GM12878 (cell line): Measurements from ENCODE around the gene GORASP1. TPM values are rescaled to one million over a fixed set of nuclear protein-coding genes. Genes with fewer than 3 reads are reported as not detected.

Experiments used
- ATAC-seq: fragments of 200-7000 bp; cut with Tn5 transposase; 3 replicates; pipeline ENCODE4 v1.9.1; 2020; ENCODE audit warnings: mild to moderate bottlenecking, moderate library complexity
- BruUV-seq: library from RNA; stranded (reverse); fragments of 400-500 nt; replicated peaks from 2 replicates; lab custom pipeline; 2021; lab: Mats Ljungman, UMichigan
- CTCF ChIA-PET: fragments of 300-600 bp; sonication (Branson Sonifier 250); formaldehyde crosslinking; extraction: SDS; loops from one replicate; lab custom pipeline; 2021; ENCODE audit warnings: inconsistent platforms; lab: Yijun Ruan, JAX
- POLR2A ChIA-PET: fragments of 350-600 bp; formaldehyde crosslinking; extraction: SDS; loops from one replicate; lab custom pipeline; 2021; ENCODE audit warnings: inconsistent platforms; lab: Charles Lee
- RAD21 ChIA-PET: fragments of 300-600 bp; sonication (Branson Sonifier 250); formaldehyde crosslinking; loops from one replicate; lab custom pipeline; 2023; ENCODE audit warnings: antibody characterized with exemption; ENCODE audit not compliant: unreplicated experiment; lab: Charles Lee
- SMC1A ChIA-PET: fragments of 300-600 bp; sonication (Branson Sonifier 250); formaldehyde crosslinking; loops from one replicate; lab custom pipeline; 2023; ENCODE audit not compliant: unreplicated experiment, uncharacterized antibody; lab: Charles Lee
- DNase-seq: peaks from one replicate; pipeline ENCODE4 v3.0.0-alpha.2; 2011; ENCODE audit warnings: low read depth, low spot score
- FAIRE-seq: peaks from 3 replicates; lab custom pipeline; 2011; peaks lifted over from hg19 to GRCh38; lab: Jason Lieb, UNC
- H2AFZ ChIP-seq: 2 replicates; pipeline ENCODE4 v1.6.0; 2011; ENCODE audit warnings: low read depth, low read length, control low read depth; ENCODE audit not compliant: control insufficient read depth
- H3K27ac ChIP-seq: 2 replicates; pipeline ENCODE4 v1.5.1; 2011; ENCODE audit warnings: control low read depth; ENCODE audit not compliant: control insufficient read depth, insufficient read depth
- H3K27me3 ChIP-seq, 2 experiments: replicated peaks in 1 of 2; 2 replicates each; pipeline versions ENCODE4 v1.6.0 to v1.6.1; 2011; ENCODE audit warnings: low read length in 1 of 2; ENCODE audit not compliant: control insufficient read depth in 2 of 2, insufficient read depth in 2 of 2
- H3K36me3 ChIP-seq, 2 experiments: 2 replicates each; pipeline ENCODE4 v1.5.1; 2011; ENCODE audit warnings: low read length in 1 of 2; ENCODE audit not compliant: control insufficient read depth in 2 of 2, insufficient read depth in 2 of 2
- H3K4me1 ChIP-seq: 2 replicates; pipeline ENCODE4 v1.6.1; 2011; ENCODE audit warnings: mild to moderate bottlenecking, low read length, moderate library complexity, mixed read lengths; ENCODE audit not compliant: control insufficient read depth, insufficient read depth
- H3K4me2 ChIP-seq: 2 replicates; pipeline ENCODE4 v1.6.0; 2011; ENCODE audit warnings: control low read depth; ENCODE audit not compliant: control insufficient read depth, insufficient read depth
- H3K4me3 ChIP-seq: fragments of 200-600 bp; sonication (generic); 2 replicates; pipeline ENCODE4 v1.5.1; 2016
- H3K79me2 ChIP-seq: 2 replicates; pipeline ENCODE4 v1.6.0; 2011; ENCODE audit warnings: low read length; ENCODE audit not compliant: control insufficient read depth, insufficient read depth
- H3K9ac ChIP-seq: 2 replicates; pipeline ENCODE4 v1.8.0; 2011; ENCODE audit warnings: low read length, control low read depth, mixed read lengths; ENCODE audit not compliant: control insufficient read depth, insufficient read depth
- H3K9me3 ChIP-seq: replicated peaks from 3 replicates; pipeline ENCODE4 v1.5.1; 2011; ENCODE audit warnings: mild to moderate bottlenecking, low read length; ENCODE audit not compliant: control insufficient read depth, insufficient read depth
- H4K20me1 ChIP-seq: 2 replicates; pipeline ENCODE4 v1.6.0; 2011; ENCODE audit not compliant: control insufficient read depth, insufficient read depth
- EED ChIP-seq: sonication (generic); IDR thresholded peaks from 2 replicates; pipeline ENCODE4 v1.6.1; 2016; ENCODE audit warnings: antibody characterized with exemption, low read depth
- EGR1 ChIP-seq, 2 experiments: IDR thresholded peaks; 1 replicate in 1 of 2; 2 replicates in 1 of 2; pipeline ENCODE4 v1.6.1; 2011 to 2012; ENCODE audit warnings: low read depth in 2 of 2, low read length in 2 of 2, borderline replicate concordance in 1 of 2, mild to moderate bottlenecking in 1 of 2, moderate library complexity in 1 of 2
- FOXK2 ChIP-seq: fragments of 450-650 bp; IDR thresholded peaks from 2 replicates; pipeline ENCODE4 v1.6.1; 2017; ENCODE audit warnings: mild to moderate bottlenecking, moderate library complexity
- JUNB ChIP-seq: IDR thresholded peaks from 2 replicates; pipeline ENCODE4 v1.6.1; 2016; ENCODE audit warnings: antibody characterized with exemption, mild to moderate bottlenecking
- MEF2B ChIP-seq: fragments of 450-650 bp; IDR thresholded peaks from 2 replicates; pipeline ENCODE4 v1.6.1; 2018; ENCODE audit warnings: mild to moderate bottlenecking, moderate library complexity; ENCODE audit not compliant: partially characterized antibody, poor library complexity, severe bottlenecking
- POLR2AphosphoS2 ChIP-seq: IDR thresholded peaks from 2 replicates; pipeline ENCODE4 v1.6.1; 2011; ENCODE audit warnings: low read depth, mild to moderate bottlenecking, low read length, improper control_type of control experiment, moderate library complexity
- STAT3 ChIP-seq: IDR thresholded peaks from 2 replicates; pipeline ENCODE4 v1.6.1; 2011; ENCODE audit warnings: low read depth, low read length, improper control_type of control experiment
- TAF1 ChIP-seq: IDR thresholded peaks from 2 replicates; pipeline ENCODE4 v1.6.1; 2011; ENCODE audit warnings: mild to moderate bottlenecking, low read depth, low read length, borderline replicate concordance
- TARDBP ChIP-seq: IDR thresholded peaks from 2 replicates; pipeline ENCODE4 v1.6.1; 2016; ENCODE audit warnings: borderline replicate concordance
- WGBS: methylation state at CpG from one replicate; pipeline ENCODE4 v1.1.6; 2016; ENCODE audit warnings: low lambda C conversion rate; ENCODE audit not compliant: insufficient replicate concordance, insufficient coverage; ENCODE audit errors: missing lambda C conversion rate; 5-methylcytosine and 5-hydroxymethylcytosine counted together
- in situ Hi-C: fragments of 300-500 bp; cut with MboI; formaldehyde crosslinking; loops from 9 replicates; pipeline ENCODE4 v1.14.3; 2018; ENCODE audit warnings: mixed read lengths
- intact Hi-C: fragments of 100-400 bp; cut with micrococcal nuclease; formaldehyde crosslinking; loops from one replicate; pipeline ENCODE4 v1.14.2; 2022; ENCODE audit not compliant: unreplicated experiment
- polyA plus RNA-seq, 11 experiments: library from polyadenylated mRNA; depleted of rRNA in 4 of 11; unstranded in 6 of 11; stranded (reverse) in 5 of 11; fragments of >200 nt; fragmentation: Nextera tagmentation in 4 of 11; fragmentation: Illumina TruSeq in 1 of 11; extraction: Ambion mirVana in 4 of 11; extraction: Trizol in 1 of 11; gene quantifications; 1 replicate in 1 of 11; 2 replicates in 10 of 11; pipeline versions ENCODE4 v1.2.1 to v1.2.3, GENCODE V29; 2011 to 2016; ENCODE audit warnings: inconsistent platforms in 2 of 11, missing spikeins in 2 of 11, low read depth in 1 of 11
- total RNA-seq, 4 experiments: library from RNA; depleted of rRNA in 3 of 4; stranded (reverse); fragments of >200 nt in 3 of 4; fragmentation: Illumina TruSeq in 1 of 4; extraction: Trizol in 1 of 4; gene quantifications; 2 replicates each; pipeline versions ENCODE4 v1.2.1 to v1.2.3, GENCODE V29; 2013 to 2021
- TF ChIP-seq, protein P1 (sequence below): fragments of 450-650 bp; IDR thresholded peaks from 2 replicates; pipeline ENCODE4 v1.6.1; 2016; ENCODE audit warnings: mild to moderate bottlenecking
- TF ChIP-seq, protein P2 (sequence below): IDR thresholded peaks from 2 replicates; pipeline ENCODE4 v1.6.1; 2012; ENCODE audit warnings: low read depth, low read length, improper control_type of control experiment
- TF ChIP-seq, protein P3 (sequence below): IDR thresholded peaks from 2 replicates; pipeline ENCODE4 v1.6.1; 2011; ENCODE audit warnings: borderline replicate concordance, low read depth, mild to moderate bottlenecking, moderate library complexity, mixed read lengths, low read length; ENCODE audit not compliant: insufficient read depth; ENCODE audit errors: extremely low read length
- TF ChIP-seq, protein P4 (sequence below): IDR thresholded peaks from 2 replicates; pipeline ENCODE4 v1.6.1; 2012; ENCODE audit warnings: mild to moderate bottlenecking, low read depth, low read length
- TF ChIP-seq, protein P5 (sequence below): fragments of 450-650 bp; formaldehyde crosslinking; IDR thresholded peaks from 2 replicates; pipeline ENCODE4 v1.4.0; 2022; ENCODE audit warnings: mild to moderate bottlenecking, moderate library complexity

GORASP1 gene
- total and polyA plus RNA-seq, 10 of the 15 experiments (the other 5 are each of a cell fraction or from before 2014, with no cell fraction given) = 3.6 to 32.7 (median 23.2) TPM

DNA sequence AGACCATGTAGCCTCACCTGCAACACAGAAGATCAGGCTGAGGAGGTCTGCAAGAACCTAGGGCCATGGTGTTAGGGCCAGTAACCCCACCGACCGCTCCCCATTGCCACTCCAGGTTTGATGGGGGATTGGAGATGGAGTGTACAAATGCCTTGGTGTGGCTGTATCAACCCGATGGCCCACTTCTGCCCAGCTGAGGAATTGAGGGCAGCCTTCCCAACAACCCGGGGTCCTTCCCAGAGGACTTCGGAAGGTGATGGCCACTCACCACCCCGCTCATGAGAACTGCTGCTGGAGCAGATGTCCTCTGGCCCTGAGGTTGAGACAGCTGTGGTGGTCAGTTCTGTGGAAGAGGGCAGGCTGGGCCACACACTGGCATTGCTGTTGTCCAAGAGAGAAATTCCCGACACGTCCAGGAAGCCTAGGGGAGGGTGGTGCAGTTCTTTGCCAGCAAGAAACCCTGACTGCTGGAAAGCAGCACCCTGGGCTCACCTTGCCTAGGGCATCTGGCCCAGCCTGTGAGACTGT, 8.9 kb downstream of the GORASP1 start:
- FAIRE-seq = no peak

More for the DNA sequence above, 8.9 kb downstream of the GORASP1 start:
- H3K27ac ChIP-seq = no peak overlapping the region
- no peak overlapping the region for H3K4me3 ChIP-seq
- ChIA-PET POLR2A (no interaction called here), RAD21 (interaction anchor here (1.0 kb wide), 1 partner anchor 197 kb away, joined by 3 read pairs; no protein-coding TSS in a partner anchor), SMC1A (no interaction called here), CTCF (no interaction called here)
- H3K36me3 ChIP-seq = peaks cover 21 to 32% of the 10 kb centered on the region in 2 experiments; a peak in 3 of 4 replicates
- DNase-seq = no peak
- no peaks in the 10 kb centered on the region; the same call in 1 of the 2 replicates for H3K4me1 ChIP-seq
- H3K79me2 ChIP-seq = no peaks in the 10 kb centered on the region
- intact Hi-C loops (no loop called here), in situ Hi-C loops (no loop called here)
- 88% methylated on average over 8 of the region's 8 CpGs for WGBS
- no peaks in the 10 kb centered on the region for H4K20me1 ChIP-seq
- H3K4me2 ChIP-seq = no peak overlapping the region
- TF ChIP-seq, protein P1, sequence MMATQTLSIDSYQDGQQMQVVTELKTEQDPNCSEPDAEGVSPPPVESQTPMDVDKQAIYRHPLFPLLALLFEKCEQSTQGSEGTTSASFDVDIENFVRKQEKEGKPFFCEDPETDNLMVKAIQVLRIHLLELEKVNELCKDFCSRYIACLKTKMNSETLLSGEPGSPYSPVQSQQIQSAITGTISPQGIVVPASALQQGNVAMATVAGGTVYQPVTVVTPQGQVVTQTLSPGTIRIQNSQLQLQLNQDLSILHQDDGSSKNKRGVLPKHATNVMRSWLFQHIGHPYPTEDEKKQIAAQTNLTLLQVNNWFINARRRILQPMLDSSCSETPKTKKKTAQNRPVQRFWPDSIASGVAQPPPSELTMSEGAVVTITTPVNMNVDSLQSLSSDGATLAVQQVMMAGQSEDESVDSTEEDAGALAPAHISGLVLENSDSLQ = no peak
- no peak for TF ChIP-seq POLR2AphosphoS2
- TF ChIP-seq MEF2B = no peak
- TF ChIP-seq, protein P2, sequence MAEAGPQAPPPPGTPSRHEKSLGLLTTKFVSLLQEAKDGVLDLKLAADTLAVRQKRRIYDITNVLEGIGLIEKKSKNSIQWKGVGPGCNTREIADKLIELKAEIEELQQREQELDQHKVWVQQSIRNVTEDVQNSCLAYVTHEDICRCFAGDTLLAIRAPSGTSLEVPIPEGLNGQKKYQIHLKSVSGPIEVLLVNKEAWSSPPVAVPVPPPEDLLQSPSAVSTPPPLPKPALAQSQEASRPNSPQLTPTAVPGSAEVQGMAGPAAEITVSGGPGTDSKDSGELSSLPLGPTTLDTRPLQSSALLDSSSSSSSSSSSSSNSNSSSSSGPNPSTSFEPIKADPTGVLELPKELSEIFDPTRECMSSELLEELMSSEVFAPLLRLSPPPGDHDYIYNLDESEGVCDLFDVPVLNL = no peak
- no peak for TF ChIP-seq JUNB
- TF ChIP-seq, protein P3, sequence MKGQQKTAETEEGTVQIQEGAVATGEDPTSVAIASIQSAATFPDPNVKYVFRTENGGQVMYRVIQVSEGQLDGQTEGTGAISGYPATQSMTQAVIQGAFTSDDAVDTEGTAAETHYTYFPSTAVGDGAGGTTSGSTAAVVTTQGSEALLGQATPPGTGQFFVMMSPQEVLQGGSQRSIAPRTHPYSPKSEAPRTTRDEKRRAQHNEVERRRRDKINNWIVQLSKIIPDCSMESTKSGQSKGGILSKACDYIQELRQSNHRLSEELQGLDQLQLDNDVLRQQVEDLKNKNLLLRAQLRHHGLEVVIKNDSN = no peak
- no peak for TF ChIP-seq EGR1 (IDR thresholded peaks at IDR 0.05; ENCODE audit: borderline replicate concordance in 1 of 2, low read depth in 2 of 2, low read length in 2 of 2)
- no peak for TF ChIP-seq TAF1
- no peak for TF ChIP-seq EED
- no peak for TF ChIP-seq STAT3
- TF ChIP-seq, protein P4, sequence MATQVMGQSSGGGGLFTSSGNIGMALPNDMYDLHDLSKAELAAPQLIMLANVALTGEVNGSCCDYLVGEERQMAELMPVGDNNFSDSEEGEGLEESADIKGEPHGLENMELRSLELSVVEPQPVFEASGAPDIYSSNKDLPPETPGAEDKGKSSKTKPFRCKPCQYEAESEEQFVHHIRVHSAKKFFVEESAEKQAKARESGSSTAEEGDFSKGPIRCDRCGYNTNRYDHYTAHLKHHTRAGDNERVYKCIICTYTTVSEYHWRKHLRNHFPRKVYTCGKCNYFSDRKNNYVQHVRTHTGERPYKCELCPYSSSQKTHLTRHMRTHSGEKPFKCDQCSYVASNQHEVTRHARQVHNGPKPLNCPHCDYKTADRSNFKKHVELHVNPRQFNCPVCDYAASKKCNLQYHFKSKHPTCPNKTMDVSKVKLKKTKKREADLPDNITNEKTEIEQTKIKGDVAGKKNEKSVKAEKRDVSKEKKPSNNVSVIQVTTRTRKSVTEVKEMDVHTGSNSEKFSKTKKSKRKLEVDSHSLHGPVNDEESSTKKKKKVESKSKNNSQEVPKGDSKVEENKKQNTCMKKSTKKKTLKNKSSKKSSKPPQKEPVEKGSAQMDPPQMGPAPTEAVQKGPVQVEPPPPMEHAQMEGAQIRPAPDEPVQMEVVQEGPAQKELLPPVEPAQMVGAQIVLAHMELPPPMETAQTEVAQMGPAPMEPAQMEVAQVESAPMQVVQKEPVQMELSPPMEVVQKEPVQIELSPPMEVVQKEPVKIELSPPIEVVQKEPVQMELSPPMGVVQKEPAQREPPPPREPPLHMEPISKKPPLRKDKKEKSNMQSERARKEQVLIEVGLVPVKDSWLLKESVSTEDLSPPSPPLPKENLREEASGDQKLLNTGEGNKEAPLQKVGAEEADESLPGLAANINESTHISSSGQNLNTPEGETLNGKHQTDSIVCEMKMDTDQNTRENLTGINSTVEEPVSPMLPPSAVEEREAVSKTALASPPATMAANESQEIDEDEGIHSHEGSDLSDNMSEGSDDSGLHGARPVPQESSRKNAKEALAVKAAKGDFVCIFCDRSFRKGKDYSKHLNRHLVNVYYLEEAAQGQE = no peak
- TF ChIP-seq TARDBP = no peak
- TF ChIP-seq FOXK2 = no peak
- TF ChIP-seq, protein P5, sequence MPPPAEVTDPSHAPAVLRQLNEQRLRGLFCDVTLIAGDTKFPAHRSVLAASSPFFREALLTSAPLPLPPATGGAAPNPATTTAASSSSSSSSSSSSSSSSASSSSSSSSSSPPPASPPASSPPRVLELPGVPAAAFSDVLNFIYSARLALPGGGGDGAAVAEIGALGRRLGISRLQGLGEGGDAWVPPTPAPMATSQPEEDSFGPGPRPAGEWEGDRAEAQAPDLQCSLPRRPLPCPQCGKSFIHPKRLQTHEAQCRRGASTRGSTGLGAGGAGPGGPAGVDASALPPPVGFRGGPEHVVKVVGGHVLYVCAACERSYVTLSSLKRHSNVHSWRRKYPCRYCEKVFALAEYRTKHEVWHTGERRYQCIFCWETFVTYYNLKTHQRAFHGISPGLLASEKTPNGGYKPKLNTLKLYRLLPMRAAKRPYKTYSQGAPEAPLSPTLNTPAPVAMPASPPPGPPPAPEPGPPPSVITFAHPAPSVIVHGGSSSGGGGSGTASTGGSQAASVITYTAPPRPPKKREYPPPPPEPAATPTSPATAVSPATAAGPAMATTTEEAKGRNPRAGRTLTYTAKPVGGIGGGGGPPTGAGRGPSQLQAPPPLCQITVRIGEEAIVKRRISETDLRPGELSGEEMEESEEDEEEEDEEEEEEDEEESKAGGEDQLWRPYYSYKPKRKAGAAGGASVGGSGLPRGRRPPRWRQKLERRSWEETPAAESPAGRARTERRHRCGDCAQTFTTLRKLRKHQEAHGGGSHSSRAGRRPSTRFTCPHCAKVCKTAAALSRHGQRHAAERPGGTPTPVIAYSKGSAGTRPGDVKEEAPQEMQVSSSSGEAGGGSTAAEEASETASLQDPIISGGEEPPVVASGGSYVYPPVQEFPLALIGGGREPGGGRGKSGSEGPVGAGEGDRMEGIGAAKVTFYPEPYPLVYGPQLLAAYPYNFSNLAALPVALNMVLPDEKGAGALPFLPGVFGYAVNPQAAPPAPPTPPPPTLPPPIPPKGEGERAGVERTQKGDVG (CRISPR knock-in tag) = no peak
- TF ChIP-seq, all 136 proteins: peak for 0
- Histone ChIP-seq H3K9ac (no peak overlapping the region), H3K27me3 (no peaks in the 10 kb centered on the region), H3K9me3 (no peaks in the 10 kb centered on the region), H2AFZ (no peak overlapping the region)
- no TSS peak for BruUV-seq
- no peak for ATAC-seq
